WTC11 (cell line): ENCODE data around the gene PRR27.

Experiments
- KAT7 ChIP-seq: sonication (generic); formaldehyde crosslinking; IDR thresholded peaks from 2 replicates; pipeline ENCODE4 v1.8.1; 2023; ENCODE audit warnings: missing genetic modification reagents, mild to moderate bottlenecking, borderline replicate concordance
- PRDM15 ChIP-seq: sonication (generic); formaldehyde crosslinking; IDR thresholded peaks from 2 replicates; pipeline ENCODE4 v1.8.0; 2022; ENCODE audit warnings: missing genetic modification reagents
- ZNF138 ChIP-seq: sonication (generic); formaldehyde crosslinking; conservative IDR thresholded peaks from 2 replicates; pipeline ENCODE4 v1.8.1; 2022; ENCODE audit warnings: mild to moderate bottlenecking, moderate library complexity, missing genetic modification reagents
- TF ChIP-seq, protein P1 (sequence below): fragments of 200-600 bp; IDR thresholded peaks from 2 replicates; pipeline ENCODE4 v1.8.0; 2022; ENCODE audit warnings: antibody characterized with exemption
- TF ChIP-seq, protein P2 (sequence below): sonication (generic); formaldehyde crosslinking; IDR thresholded peaks from 2 replicates; pipeline ENCODE4 v1.8.1; 2023; ENCODE audit warnings: mild to moderate bottlenecking, missing genetic modification reagents, moderate library complexity
- TF ChIP-seq, protein P3 (sequence below): fragments of 250-450 bp; sonication (Bioruptor Pico); IDR thresholded peaks from 2 replicates; pipeline ENCODE4 v2.1.2; 2022; ENCODE audit warnings: mild to moderate bottlenecking, moderate library complexity

DNA sequence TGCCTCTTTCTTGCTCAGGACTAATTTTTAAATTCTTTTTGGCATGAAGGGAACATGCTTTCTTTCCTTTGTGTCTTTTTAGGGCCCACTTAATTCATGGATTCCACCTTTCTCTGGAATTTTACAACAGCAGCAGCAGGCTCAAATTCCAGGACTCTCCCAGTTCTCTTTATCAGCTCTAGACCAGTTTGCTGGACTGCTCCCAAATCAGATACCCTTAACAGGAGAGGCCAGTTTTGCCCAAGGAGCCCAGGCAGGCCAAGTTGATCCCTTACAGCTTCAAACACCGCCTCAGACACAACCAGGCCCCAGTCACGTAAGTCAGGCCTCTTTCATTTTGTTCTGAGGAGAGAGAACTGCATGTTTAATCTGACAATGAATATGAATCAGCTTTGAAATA lies 43.8 kb downstream of the PRR27 start:
- TF ChIP-seq, protein P1, sequence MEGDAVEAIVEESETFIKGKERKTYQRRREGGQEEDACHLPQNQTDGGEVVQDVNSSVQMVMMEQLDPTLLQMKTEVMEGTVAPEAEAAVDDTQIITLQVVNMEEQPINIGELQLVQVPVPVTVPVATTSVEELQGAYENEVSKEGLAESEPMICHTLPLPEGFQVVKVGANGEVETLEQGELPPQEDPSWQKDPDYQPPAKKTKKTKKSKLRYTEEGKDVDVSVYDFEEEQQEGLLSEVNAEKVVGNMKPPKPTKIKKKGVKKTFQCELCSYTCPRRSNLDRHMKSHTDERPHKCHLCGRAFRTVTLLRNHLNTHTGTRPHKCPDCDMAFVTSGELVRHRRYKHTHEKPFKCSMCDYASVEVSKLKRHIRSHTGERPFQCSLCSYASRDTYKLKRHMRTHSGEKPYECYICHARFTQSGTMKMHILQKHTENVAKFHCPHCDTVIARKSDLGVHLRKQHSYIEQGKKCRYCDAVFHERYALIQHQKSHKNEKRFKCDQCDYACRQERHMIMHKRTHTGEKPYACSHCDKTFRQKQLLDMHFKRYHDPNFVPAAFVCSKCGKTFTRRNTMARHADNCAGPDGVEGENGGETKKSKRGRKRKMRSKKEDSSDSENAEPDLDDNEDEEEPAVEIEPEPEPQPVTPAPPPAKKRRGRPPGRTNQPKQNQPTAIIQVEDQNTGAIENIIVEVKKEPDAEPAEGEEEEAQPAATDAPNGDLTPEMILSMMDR: no peak
- TF ChIP-seq, protein P2, sequence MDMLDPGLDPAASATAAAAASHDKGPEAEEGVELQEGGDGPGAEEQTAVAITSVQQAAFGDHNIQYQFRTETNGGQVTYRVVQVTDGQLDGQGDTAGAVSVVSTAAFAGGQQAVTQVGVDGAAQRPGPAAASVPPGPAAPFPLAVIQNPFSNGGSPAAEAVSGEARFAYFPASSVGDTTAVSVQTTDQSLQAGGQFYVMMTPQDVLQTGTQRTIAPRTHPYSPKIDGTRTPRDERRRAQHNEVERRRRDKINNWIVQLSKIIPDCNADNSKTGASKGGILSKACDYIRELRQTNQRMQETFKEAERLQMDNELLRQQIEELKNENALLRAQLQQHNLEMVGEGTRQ (CRISPR knock-in tag): no peak
- TF ChIP-seq PRDM15 (CRISPR knock-in tag) (no peak), KAT7 (CRISPR knock-in tag) (no peak), ZNF138 (CRISPR knock-in tag) (no peak)
- TF ChIP-seq, protein P3, sequence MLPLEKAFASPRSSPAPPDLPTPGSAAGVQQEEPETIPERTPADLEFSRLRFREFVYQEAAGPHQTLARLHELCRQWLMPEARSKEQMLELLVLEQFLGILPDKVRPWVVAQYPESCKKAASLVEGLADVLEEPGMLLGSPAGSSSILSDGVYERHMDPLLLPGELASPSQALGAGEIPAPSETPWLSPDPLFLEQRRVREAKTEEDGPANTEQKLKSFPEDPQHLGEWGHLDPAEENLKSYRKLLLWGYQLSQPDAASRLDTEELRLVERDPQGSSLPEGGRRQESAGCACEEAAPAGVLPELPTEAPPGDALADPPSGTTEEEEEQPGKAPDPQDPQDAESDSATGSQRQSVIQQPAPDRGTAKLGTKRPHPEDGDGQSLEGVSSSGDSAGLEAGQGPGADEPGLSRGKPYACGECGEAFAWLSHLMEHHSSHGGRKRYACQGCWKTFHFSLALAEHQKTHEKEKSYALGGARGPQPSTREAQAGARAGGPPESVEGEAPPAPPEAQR (CRISPR knock-in tag): no peak
